PFSK-1 (cell line): ENCODE data around the gene MIR17HG.

Experiments used
- FOXP2 ChIP-seq: optimal IDR thresholded peaks from 2 replicates; pipeline ENCODE3; 2011; ENCODE audit warnings: borderline replicate concordance, control low read depth, inconsistent platforms; ENCODE audit not compliant: insufficient read depth; ENCODE audit errors: extremely low read length, extremely low read depth
- POLR2AphosphoS5 ChIP-seq: IDR thresholded peaks from 2 replicates; pipeline ENCODE4 v1.6.1; 2012; ENCODE audit warnings: low read depth, mild to moderate bottlenecking, control low read depth, low read length, moderate library complexity
- SIN3A ChIP-seq: IDR thresholded peaks from 2 replicates; pipeline ENCODE4 v1.6.1; 2012; ENCODE audit warnings: mild to moderate bottlenecking, low read length, moderate library complexity, borderline replicate concordance; ENCODE audit not compliant: insufficient read depth
- TAF1 ChIP-seq: IDR thresholded peaks from 2 replicates; pipeline ENCODE4 v1.6.1; 2012; ENCODE audit warnings: low read length, control low read depth, borderline replicate concordance; ENCODE audit not compliant: insufficient read depth
- TF ChIP-seq, protein P1 (sequence below), 2 experiments: IDR thresholded peaks; 2 replicates each; pipeline versions ENCODE4 v1.6.1 to v1.8.0; 2011 to 2012; ENCODE audit warnings: low read depth in 2 of 2, low read length in 2 of 2, control low read depth in 1 of 2, inconsistent platforms in 1 of 2, mild to moderate bottlenecking in 1 of 2, moderate library complexity in 1 of 2; ENCODE audit not compliant: insufficient read depth in 1 of 2

Gene MIR17HG

DNA sequence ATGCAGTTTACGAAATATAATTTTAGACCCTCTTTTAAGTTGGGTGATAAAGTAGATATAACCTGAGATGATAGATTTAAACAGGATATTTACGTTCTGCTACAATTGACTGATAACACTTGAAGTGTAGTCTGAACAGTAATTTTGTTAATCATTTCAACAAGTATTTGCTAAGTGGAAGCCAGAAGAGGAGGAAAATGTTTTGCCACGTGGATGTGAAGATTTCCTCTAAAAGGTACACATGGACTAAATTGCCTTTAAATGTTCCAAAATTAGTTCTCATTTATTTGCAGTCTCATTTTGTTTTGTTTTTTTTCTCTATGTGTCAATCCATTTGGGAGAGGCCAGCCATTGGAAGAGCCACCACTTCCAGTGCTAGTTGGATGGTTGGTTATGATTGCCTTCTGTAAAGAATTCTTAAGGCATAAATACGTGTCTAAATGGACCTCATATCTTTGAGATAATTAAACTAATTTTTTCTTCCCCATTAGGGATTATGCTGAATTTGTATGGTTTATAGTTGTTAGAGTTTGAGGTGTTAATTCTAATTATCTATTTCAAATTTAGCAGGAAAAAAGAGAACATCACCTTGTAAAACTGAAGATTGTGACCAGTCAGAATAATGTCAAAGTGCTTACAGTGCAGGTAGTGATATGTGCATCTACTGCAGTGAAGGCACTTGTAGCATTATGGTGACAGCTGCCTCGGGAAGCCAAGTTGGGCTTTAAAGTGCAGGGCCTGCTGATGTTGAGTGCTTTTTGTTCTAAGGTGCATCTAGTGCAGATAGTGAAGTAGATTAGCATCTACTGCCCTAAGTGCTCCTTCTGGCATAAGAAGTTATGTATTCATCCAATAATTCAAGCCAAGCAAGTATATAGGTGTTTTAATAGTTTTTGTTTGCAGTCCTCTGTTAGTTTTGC, 2.8 kb downstream of the MIR17HG start:
- TF ChIP-seq POLR2AphosphoS5: no peak
- TF ChIP-seq SIN3A: no peak
- no peak for TF ChIP-seq FOXP2
- TF ChIP-seq, protein P1, sequence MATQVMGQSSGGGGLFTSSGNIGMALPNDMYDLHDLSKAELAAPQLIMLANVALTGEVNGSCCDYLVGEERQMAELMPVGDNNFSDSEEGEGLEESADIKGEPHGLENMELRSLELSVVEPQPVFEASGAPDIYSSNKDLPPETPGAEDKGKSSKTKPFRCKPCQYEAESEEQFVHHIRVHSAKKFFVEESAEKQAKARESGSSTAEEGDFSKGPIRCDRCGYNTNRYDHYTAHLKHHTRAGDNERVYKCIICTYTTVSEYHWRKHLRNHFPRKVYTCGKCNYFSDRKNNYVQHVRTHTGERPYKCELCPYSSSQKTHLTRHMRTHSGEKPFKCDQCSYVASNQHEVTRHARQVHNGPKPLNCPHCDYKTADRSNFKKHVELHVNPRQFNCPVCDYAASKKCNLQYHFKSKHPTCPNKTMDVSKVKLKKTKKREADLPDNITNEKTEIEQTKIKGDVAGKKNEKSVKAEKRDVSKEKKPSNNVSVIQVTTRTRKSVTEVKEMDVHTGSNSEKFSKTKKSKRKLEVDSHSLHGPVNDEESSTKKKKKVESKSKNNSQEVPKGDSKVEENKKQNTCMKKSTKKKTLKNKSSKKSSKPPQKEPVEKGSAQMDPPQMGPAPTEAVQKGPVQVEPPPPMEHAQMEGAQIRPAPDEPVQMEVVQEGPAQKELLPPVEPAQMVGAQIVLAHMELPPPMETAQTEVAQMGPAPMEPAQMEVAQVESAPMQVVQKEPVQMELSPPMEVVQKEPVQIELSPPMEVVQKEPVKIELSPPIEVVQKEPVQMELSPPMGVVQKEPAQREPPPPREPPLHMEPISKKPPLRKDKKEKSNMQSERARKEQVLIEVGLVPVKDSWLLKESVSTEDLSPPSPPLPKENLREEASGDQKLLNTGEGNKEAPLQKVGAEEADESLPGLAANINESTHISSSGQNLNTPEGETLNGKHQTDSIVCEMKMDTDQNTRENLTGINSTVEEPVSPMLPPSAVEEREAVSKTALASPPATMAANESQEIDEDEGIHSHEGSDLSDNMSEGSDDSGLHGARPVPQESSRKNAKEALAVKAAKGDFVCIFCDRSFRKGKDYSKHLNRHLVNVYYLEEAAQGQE (IDR thresholded peaks at IDR 0.05; ENCODE audit: insufficient read depth in 1 of 2, low read depth in 2 of 2, low read length in 2 of 2): no peak
- no peak for TF ChIP-seq TAF1

DNA sequence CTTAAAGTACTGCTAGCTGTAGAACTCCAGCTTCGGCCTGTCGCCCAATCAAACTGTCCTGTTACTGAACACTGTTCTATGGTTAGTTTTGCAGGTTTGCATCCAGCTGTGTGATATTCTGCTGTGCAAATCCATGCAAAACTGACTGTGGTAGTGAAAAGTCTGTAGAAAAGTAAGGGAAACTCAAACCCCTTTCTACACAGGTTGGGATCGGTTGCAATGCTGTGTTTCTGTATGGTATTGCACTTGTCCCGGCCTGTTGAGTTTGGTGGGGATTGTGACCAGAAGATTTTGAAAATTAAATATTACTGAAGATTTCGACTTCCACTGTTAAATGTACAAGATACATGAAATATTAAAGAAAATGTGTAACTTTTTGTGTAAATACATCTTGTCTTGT, 3.6 kb downstream of the MIR17HG start:
- no peak for TF ChIP-seq SIN3A
- TF ChIP-seq POLR2AphosphoS5: no peak
- TF ChIP-seq TAF1: no peak

DNA sequence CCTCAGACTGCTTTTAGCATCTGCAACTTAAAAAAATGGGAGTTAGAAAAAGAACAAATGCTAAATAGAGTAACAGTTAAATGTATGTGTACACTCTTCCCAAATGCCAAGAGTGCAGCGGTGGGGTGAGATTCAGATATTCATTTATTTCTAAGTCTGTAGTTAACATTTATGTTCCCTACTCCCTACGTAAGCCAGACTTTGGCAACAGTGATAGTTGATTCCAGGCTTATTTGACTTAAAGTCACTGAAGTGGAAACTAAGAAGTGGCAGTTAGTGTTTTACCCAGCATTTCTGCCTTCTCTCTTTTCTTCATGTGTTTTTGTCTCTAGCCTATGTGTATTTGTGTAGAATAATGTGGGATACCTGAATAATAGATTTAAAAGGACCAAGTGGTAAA, 4.5 kb downstream of the MIR17HG start:
- TF ChIP-seq, protein P1 (IDR thresholded peaks at IDR 0.05; ENCODE audit: insufficient read depth in 1 of 2, low read depth in 2 of 2, low read length in 2 of 2): no peak
- no peak for TF ChIP-seq FOXP2
- no peak for TF ChIP-seq TAF1
- no peak for TF ChIP-seq SIN3A
- no peak for TF ChIP-seq POLR2AphosphoS5

DNA sequence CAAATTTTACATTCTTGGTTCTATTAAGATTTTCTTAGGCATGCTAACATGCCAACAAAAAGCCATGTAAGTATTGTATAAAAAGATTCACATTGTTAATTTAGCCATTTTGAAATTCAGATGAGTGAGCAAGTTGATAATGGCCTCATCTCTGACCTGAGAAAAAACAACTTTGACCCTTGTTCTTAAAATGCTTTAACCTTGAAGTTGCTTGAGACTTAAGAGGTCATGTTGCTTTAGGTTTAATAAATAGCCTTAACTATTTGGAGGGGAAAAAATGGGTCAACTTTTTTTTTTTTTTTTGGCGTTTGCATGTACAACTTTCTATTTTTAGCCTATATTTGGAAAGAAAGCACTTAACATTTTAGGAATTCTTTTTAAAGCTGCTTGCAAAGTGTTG, 6.0 kb downstream of the MIR17HG start:
- TF ChIP-seq POLR2AphosphoS5 (no peak), TAF1 (no peak), SIN3A (no peak), FOXP2 (no peak)
- TF ChIP-seq, protein P1 (IDR thresholded peaks at IDR 0.05; ENCODE audit: insufficient read depth in 1 of 2, low read depth in 2 of 2, low read length in 2 of 2): no peak

DNA sequence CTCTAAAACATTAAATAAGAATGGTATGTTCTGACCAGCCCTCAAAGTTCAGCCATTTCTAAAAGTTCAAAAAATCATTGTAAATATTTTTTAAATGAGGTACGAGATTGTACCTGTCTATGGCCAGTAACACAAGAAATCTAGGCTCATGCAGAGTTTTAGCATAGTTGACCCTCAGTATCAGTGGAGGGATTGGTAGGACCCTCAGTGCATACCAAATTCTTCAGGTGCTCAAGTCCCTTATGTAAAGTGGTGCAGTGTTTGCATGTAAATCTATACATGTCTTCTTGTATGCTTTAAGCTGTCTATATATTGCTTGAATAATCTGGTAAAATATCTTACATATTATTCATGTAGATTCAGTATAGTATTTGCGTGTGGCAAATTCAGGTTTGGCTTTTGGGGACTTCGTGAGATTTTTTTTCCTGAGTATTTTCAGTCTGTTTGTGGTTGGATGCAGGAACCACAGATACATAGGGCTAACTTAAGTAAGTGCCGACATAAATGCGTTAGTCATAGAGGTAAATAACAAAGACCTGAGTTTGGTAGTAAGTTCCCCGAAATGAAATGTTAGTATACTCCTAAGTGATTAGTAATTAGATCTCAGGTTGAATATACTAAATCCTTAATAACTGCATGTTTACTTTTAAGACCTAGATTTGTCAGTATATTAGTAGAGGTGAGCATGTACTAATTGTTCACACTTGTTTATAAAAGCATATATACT, 7.8 kb downstream of the MIR17HG start:
- no peak for TF ChIP-seq FOXP2
- no peak for TF ChIP-seq SIN3A
- TF ChIP-seq, protein P1 (IDR thresholded peaks at IDR 0.05; ENCODE audit: insufficient read depth in 1 of 2, low read depth in 2 of 2, low read length in 2 of 2): no peak
- TF ChIP-seq POLR2AphosphoS5: no peak
- no peak for TF ChIP-seq TAF1
